RWPE2 (cell line): ENCODE results near the gene RFX3.

Experiments used
- ATAC-seq: fragments of 200-7000 bp; cut with Tn5 transposase; 3 replicates; pipeline ENCODE4 v1.9.1; 2021; ENCODE audit warnings: low read depth
- DNase-seq: peaks from one replicate; pipeline ENCODE4 v3.0.0-alpha.2; 2020; ENCODE audit warnings: low spot score
- H3K27ac ChIP-seq: fragments of 450-650 bp; 2 replicates; pipeline ENCODE4 v1.5.1; 2017; ENCODE audit warnings: mild to moderate bottlenecking; ENCODE audit not compliant: poor library complexity, severe bottlenecking
- H3K27me3 ChIP-seq: fragments of 250-450 bp; sonication (Bioruptor Pico); 2 replicates; pipeline ENCODE4 v1.5.1; 2021; ENCODE audit warnings: mild to moderate bottlenecking, moderate library complexity; ENCODE audit not compliant: insufficient read depth, poor library complexity, severe bottlenecking
- H3K36me3 ChIP-seq: fragments of 250-450 bp; sonication (Bioruptor Pico); 2 replicates; pipeline ENCODE4 v1.5.1; 2020; ENCODE audit warnings: low read depth, mild to moderate bottlenecking, moderate library complexity
- H3K4me1 ChIP-seq: fragments of 250-450 bp; sonication (Bioruptor Pico); 2 replicates; pipeline ENCODE4 v1.5.1; 2021; ENCODE audit warnings: mild to moderate bottlenecking, moderate library complexity; ENCODE audit not compliant: insufficient read depth, poor library complexity, severe bottlenecking
- H3K4me3 ChIP-seq: fragments of 250-450 bp; sonication (Bioruptor Pico); 2 replicates; pipeline ENCODE4 v1.5.1; 2021; ENCODE audit warnings: mild to moderate bottlenecking, moderate library complexity; ENCODE audit not compliant: severe bottlenecking
- H3K9me3 ChIP-seq: fragments of 250-450 bp; sonication (Bioruptor Pico); 2 replicates; pipeline ENCODE4 v1.5.1; 2021; ENCODE audit warnings: mild to moderate bottlenecking, moderate library complexity; ENCODE audit not compliant: severe bottlenecking
- TF ChIP-seq, protein P1 (sequence below): fragments of 450-650 bp; IDR thresholded peaks from one replicate; pipeline ENCODE4 v1.5.1; 2017; ENCODE audit warnings: mild to moderate bottlenecking, moderate library complexity; ENCODE audit not compliant: poor library complexity, severe bottlenecking

The RFX3 gene

GRCh38 chr9:3480353-3480655 is 45.5 kb downstream of the RFX3 start:
- Histone ChIP-seq H3K27me3 (no peaks in the 10 kb centered on the region), H3K4me1 (peaks cover 18% of the 10 kb centered on the region), H3K9me3 (no peaks in the 10 kb centered on the region), H3K36me3 (peaks cover 11% of the 10 kb centered on the region; the same call in 1 of the 2 replicates), H3K4me3 (no peak overlapping the region), H3K27ac (no peak overlapping the region)
- DNase-seq (no peak), ATAC-seq (no peak)
- TF ChIP-seq, protein P1, sequence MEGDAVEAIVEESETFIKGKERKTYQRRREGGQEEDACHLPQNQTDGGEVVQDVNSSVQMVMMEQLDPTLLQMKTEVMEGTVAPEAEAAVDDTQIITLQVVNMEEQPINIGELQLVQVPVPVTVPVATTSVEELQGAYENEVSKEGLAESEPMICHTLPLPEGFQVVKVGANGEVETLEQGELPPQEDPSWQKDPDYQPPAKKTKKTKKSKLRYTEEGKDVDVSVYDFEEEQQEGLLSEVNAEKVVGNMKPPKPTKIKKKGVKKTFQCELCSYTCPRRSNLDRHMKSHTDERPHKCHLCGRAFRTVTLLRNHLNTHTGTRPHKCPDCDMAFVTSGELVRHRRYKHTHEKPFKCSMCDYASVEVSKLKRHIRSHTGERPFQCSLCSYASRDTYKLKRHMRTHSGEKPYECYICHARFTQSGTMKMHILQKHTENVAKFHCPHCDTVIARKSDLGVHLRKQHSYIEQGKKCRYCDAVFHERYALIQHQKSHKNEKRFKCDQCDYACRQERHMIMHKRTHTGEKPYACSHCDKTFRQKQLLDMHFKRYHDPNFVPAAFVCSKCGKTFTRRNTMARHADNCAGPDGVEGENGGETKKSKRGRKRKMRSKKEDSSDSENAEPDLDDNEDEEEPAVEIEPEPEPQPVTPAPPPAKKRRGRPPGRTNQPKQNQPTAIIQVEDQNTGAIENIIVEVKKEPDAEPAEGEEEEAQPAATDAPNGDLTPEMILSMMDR: no peak

DNA sequence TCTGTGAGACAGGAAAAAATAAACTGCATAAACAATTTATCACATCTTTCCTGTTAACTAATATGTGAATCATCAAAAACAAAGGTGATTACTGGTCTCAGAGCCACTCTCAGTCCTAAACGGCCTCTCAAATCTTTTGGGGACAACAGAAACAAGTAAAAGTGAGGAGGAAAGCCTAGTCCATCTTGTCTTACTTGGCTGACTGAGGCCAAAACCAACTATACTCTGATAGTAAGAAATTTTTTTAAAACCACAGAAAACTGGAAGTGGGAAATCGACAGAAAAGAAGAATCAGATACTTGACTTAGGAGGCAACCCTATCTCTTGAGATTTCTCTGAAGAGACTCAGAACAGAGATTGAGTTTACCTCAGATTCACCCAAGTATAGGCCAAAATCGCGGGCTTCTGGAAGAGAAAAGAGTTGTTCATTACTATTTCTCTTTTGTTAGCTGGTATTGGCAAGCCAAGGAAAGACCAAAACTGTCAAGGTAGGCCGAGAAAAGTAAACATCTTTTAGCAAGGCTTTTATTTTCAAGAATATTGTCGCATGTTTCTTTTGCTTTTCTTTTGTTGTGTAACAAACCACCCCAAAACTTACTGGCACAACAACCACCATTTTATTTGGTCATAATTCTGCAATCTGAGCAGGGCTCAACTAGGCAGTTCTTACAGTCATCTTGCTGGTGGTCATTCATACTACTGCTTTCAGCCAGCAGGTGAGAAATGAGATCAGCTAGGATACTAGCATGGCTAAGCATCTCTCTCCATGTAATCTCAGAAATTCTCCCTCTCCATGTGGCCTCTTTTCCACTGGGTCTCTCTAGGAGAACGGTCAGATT is 46.1 kb downstream of the RFX3 start:
- ATAC-seq (no peak), DNase-seq (no peak)
- Histone ChIP-seq H3K27me3 (no peaks in the 10 kb centered on the region), H3K4me3 (no peak overlapping the region), H3K9me3 (no peaks in the 10 kb centered on the region), H3K36me3 (peaks cover 11% of the 10 kb centered on the region; the same call in 1 of the 2 replicates), H3K27ac (peak overlapping the region; percentile 95), H3K4me1 (peaks cover 18% of the 10 kb centered on the region)
- TF ChIP-seq, protein P1: no peak

DNA sequence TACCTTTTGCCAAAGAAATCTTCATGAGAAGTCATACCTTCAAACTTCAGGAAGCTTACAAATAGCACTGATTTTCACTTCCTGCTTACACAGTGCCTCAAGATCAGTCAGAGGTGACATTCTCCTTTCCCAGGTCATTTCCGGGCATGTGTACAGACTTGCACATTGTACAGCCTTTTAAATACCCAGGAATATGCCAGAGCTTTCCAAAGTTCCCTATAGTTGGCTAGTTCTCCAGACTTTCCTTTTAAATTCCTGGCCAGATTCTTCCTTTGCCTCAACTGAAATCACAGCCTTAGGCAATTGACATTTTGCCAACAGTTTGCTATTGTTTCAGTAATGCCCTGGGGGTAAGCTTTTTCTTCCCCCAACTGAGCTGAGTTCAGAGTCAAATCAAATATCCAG is 47.2 kb downstream of the RFX3 start:
- peak; percentile 99 for ATAC-seq
- no peaks in the 10 kb centered on the region for H3K9me3 ChIP-seq
- peak overlapping the region; percentile 95 for H3K27ac ChIP-seq
- no peak for DNase-seq
- no peaks in the 10 kb centered on the region for H3K27me3 ChIP-seq
- no peak overlapping the region for H3K4me3 ChIP-seq
- H3K4me1 ChIP-seq: peaks cover 18% of the 10 kb centered on the region
- TF ChIP-seq, protein P1: no peak
- peaks cover 11% of the 10 kb centered on the region; the same call in 1 of the 2 replicates for H3K36me3 ChIP-seq

GRCh38 chr9:3477236-3477834 is 48.5 kb downstream of the RFX3 start:
- Histone ChIP-seq H3K36me3 (peaks cover 11% of the 10 kb centered on the region; the same call in 1 of the 2 replicates), H3K4me3 (no peak overlapping the region), H3K4me1 (peaks cover 18% of the 10 kb centered on the region), H3K27ac (peak overlapping the region; percentile 95), H3K9me3 (no peaks in the 10 kb centered on the region), H3K27me3 (no peaks in the 10 kb centered on the region)
- no peak for DNase-seq
- TF ChIP-seq, protein P1: no peak
- no peak for ATAC-seq
